Pancreas (tissue), 10 donors: ENCODE results near the gene CABYR. TPM values are rescaled to one million over a fixed set of nuclear protein-coding genes. Genes with fewer than 3 reads are reported as not detected.
A peak's percentile ranks its signal among the peaks of the same experiment; 100 is the strongest.

Experiments used
- ATAC-seq, 4 donors: fragments of 200-7000 bp; cut with Tn5 transposase; one replicate each; pipeline versions ENCODE4 v1.8.0 to v1.9.1; 2020; ENCODE audit warnings: mild to moderate bottlenecking in 4 of 4, moderate library complexity in 4 of 4
- DNase-seq, 6 donors: peaks; one replicate each; pipeline ENCODE4 v3.0.0-alpha.2; 2020
- FAIRE-seq: peaks from 2 replicates; lab custom pipeline; 2012; peaks lifted over from hg19 to GRCh38; lab: Jason Lieb, UNC
- H3K27ac ChIP-seq, 4 donors: fragments of 200-600 bp; sonication (generic); 1 replicate in 3 of 4; 2 replicates in 1 of 4; pipeline versions ENCODE4 v1.5.0 to v1.8.0; 2020
- H3K27me3 ChIP-seq, 4 donors: fragments of 200-600 bp; one replicate each; pipeline ENCODE4 v1.8.0; 2021
- H3K36me3 ChIP-seq, 3 donors: fragments of 200-600 bp; sonication (generic) in 1 of 3; one replicate each; pipeline versions ENCODE4 v1.5.0 to v1.8.0; 2020 to 2021
- H3K4me1 ChIP-seq, 3 donors: fragments of 200-600 bp; one replicate each; pipeline ENCODE4 v1.8.0; 2021
- H3K4me3 ChIP-seq, 4 donors: fragments of 200-600 bp; sonication (generic) in 2 of 4; one replicate each; pipeline versions ENCODE4 v1.5.0 to v1.8.0; 2020 to 2021
- H3K9me3 ChIP-seq, 4 donors: fragments of 200-600 bp; one replicate each; pipeline ENCODE4 v1.8.0; 2021
- WGBS, 2 donors: extraction: QIAGEN DNeasy Blood & Tissue Kit; methylation state at CpG; one replicate each; pipeline ENCODE4 v1.1.7; 2013; 5-methylcytosine and 5-hydroxymethylcytosine counted together
- intact Hi-C, 3 donors: fragments of 100-400 bp; cut with DNase I; formaldehyde crosslinking; loops; one replicate each; pipeline versions ENCODE4 v1.11.1 to v1.14.2; 2022
- polyA plus RNA-seq, 2 donors: library from polyadenylated mRNA; stranded (reverse); fragments of 200-250 nt; gene quantifications; one replicate each; pipeline ENCODE4 v1.2.3, GENCODE V29; 2013
- total RNA-seq, 6 donors: library from RNA; stranded (reverse); fragmentation: NEBNext Ultra II Directional in 4 of 6; extraction: Animal tissue kit (Norgen Biotek cat#: 25700) in 4 of 6; gene quantifications; one replicate each; pipeline versions ENCODE4 v1.2.1 to v1.2.4, GENCODE V29; 2021 to 2023
- TF ChIP-seq, protein P1 (sequence below), 4 donors: fragments of 200-600 bp; sonication (generic) in 3 of 4; IDR thresholded peaks; one replicate each; pipeline versions ENCODE4 v1.5.0 to v1.8.0; 2021; ENCODE audit warnings: antibody characterized with exemption in 4 of 4
- donor health status: healthy with polysubstance abuse.
- donor health status: DM: no; HTN: no; CAD: no; lungs with moderate emphysema.
- donor health status: DM: no; HTN: no; CAD: no.
- donor health status: control.
- donor health status: control.
- donor health status: Bipolar disorder and iron deficiency.
- donor health status: DM: yes; HTN: yes; CAD: no.
- donor health status: DM: no; HTN: no; CAD: no.
- donor health status: DM: no; HTN: no; CAD: no.
- donor health status: DM: yes; HTN: yes; CAD: no.

The CABYR gene
- total and polyA plus RNA-seq, 8 donors: 0.20 to 0.78 (median 0.25) TPM; not detected in 1

DNA sequence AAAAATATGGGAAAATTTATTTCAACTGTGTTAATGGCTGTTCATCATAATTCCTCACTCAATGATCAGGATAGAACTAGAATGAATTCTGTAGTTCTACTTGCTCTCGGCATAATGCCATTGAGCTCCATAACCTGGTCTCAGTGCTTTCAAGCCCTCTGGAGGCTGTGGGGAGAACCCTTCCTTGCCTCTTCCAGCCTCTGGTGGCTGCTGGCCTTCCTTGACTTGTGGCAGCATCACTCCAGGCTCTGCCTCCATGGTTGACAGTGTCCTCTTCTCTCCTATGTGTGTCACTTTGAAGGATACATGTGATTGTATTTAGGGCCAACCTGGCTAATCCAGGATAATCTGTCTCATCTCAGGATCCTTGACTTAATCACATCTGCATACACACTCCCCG, 26.9 kb upstream of the CABYR start:
- H3K9me3 ChIP-seq: no peaks in the 10 kb centered on the region
- FAIRE-seq: no peak

DNA sequence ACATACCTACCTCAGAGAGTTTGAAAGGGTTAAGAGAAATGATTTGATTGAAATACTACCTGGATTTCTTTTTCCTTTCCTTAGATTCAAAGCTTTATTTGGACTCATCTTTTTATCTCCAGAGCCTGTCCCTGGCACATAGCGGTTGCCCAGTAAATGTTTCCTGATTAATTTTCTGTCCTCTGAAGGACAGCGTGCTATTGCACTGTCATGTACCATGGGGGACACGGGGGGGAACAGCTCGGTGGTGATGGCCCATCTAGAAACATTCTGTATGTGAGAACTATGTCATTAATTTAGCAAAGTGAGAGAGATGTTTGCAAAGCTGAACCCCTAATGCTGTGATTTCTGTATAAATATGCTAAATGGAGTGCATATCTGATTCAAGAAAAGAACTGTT, 26.4 kb upstream of the CABYR start:
- 40 to 52% methylated on average over 4 of the region's 4 CpGs for WGBS, 2 donors

More for the DNA sequence above, 26.9 kb upstream of the CABYR start:
- Histone ChIP-seq H3K27me3 (no peaks in the 10 kb centered on the region), H3K27ac (peak overlapping the region in 3 of 4 donors; percentile 77 to 82 (median 79)), H3K36me3 (no peaks in the 10 kb centered on the region), H3K4me1 (peaks cover 14 to 35% (median 20%) of the 10 kb centered on the region in 3 donors), H3K4me3 (no peak overlapping the region)
- WGBS, 2 donors: 61 to 63% methylated on average over 2 of the region's 2 CpGs
- intact Hi-C loops: loop anchor here in 1 of 3 donors (10.0 kb wide), 1 partner anchor 157 kb away; no protein-coding TSS in a partner anchor
- DNase-seq: no peak
- TF ChIP-seq, protein P1, sequence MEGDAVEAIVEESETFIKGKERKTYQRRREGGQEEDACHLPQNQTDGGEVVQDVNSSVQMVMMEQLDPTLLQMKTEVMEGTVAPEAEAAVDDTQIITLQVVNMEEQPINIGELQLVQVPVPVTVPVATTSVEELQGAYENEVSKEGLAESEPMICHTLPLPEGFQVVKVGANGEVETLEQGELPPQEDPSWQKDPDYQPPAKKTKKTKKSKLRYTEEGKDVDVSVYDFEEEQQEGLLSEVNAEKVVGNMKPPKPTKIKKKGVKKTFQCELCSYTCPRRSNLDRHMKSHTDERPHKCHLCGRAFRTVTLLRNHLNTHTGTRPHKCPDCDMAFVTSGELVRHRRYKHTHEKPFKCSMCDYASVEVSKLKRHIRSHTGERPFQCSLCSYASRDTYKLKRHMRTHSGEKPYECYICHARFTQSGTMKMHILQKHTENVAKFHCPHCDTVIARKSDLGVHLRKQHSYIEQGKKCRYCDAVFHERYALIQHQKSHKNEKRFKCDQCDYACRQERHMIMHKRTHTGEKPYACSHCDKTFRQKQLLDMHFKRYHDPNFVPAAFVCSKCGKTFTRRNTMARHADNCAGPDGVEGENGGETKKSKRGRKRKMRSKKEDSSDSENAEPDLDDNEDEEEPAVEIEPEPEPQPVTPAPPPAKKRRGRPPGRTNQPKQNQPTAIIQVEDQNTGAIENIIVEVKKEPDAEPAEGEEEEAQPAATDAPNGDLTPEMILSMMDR (IDR thresholded peaks at IDR 0.05): no peak
- no peak for ATAC-seq

DNA sequence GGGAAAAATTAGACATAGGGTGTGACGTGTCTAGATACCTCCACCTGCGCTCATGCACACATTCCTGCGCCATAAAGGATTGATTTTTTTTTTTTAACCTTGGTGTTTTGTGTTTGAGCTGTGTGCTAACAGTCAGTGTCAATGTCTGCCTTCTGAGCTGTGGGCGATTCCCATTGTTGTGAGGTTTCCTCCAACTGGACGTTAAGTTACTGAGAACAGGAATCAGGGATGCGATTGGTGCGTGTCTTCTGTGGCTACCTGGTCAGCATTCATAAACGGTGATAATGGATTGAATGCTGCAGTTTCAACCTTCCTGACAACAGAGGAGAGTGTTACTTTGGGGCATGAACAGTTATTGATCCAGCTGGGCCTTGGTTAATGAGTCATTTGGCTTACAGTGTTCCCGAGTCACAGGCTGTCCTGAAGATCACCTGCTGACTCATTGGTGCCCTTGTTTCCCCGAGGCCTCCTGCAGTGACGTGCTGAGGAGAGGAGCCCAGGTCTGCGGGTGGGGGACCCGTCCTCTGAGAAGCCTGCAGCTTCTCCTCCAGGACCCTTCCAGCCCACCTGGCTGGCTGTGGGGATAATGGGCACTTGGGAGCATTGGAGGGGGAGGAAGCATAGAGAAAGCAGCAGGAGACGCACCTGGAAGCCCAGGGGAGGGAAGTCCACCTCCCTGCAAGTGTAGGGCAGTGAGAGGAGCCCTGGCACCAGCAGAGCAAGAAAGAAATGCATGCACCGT, 25.8 kb upstream of the CABYR start:
- H3K9me3 ChIP-seq: no peaks in the 10 kb centered on the region
- peaks cover 14 to 35% (median 20%) of the 10 kb centered on the region in 3 donors for H3K4me1 ChIP-seq
- TF ChIP-seq, protein P1 (IDR thresholded peaks at IDR 0.05): no peak
- no peaks in the 10 kb centered on the region for H3K27me3 ChIP-seq
- ATAC-seq (peak; percentile 94 to 97 (median 96)), FAIRE-seq (no peak), DNase-seq (peak; percentile 59 to 84 (median 76))
- intact Hi-C loops: loop anchor here in 1 of 3 donors (10.0 kb wide), 1 partner anchor 158 kb away; no protein-coding TSS in a partner anchor
- WGBS, 2 donors: 11 to 22% methylated on average over 15 of the region's 15 CpGs
- peak overlapping the region in 2 of 4 donors; percentile 26 to 34 for H3K4me3 ChIP-seq
- H3K36me3 ChIP-seq: no peaks in the 10 kb centered on the region
- peak overlapping the region; percentile 63 to 82 (median 78) for H3K27ac ChIP-seq

More for the DNA sequence above, 26.4 kb upstream of the CABYR start:
- intact Hi-C loops: loop anchor here in 1 of 3 donors (10.0 kb wide), 1 partner anchor 158 kb away; no protein-coding TSS in a partner anchor
- FAIRE-seq (no peak), ATAC-seq (peak in 2 of 4 donors; percentile 14 to 25), DNase-seq (no peak)
- Histone ChIP-seq H3K27ac (peak overlapping the region; percentile 63 to 82 (median 78)), H3K4me3 (no peak overlapping the region), H3K4me1 (peaks cover 14 to 35% (median 20%) of the 10 kb centered on the region in 3 donors), H3K36me3 (no peaks in the 10 kb centered on the region), H3K9me3 (no peaks in the 10 kb centered on the region), H3K27me3 (no peaks in the 10 kb centered on the region)
- TF ChIP-seq, protein P1 (IDR thresholded peaks at IDR 0.05): no peak

DNA sequence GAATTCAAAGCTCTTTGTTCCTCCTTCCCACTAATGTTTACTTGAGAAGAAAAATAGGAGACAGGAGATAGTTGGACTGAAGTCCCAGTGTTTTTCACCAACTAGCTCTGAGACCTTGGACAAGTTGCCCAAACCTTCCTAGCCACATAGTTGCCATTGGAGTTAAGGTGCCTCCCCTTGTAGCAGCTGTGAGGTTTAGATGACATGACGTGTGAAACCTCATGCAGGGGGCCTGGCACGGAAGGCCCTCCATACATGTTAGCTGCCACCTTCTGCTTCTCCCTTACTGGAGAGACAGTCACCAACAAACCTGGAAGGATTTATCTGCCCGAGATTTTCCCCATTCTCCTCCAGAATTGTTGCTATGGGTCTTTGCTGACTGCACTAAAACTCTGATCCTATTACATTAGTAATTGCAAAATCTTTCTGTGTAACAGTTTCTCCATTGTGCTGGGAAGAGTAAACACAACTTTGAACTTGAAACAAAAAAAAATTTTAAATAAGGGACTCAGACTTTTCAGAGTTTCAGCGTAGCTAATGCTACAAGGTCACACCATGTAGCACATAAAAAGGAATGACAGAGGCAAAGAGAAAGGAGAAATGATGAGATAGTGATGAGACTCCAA, 23.8 kb upstream of the CABYR start:
- H3K4me1 ChIP-seq: peaks cover 14 to 35% (median 20%) of the 10 kb centered on the region in 3 donors
- no peaks in the 10 kb centered on the region for H3K27me3 ChIP-seq
- TF ChIP-seq, protein P1 (IDR thresholded peaks at IDR 0.05): no peak
- FAIRE-seq: no peak
- no peak for ATAC-seq
- H3K27ac ChIP-seq: peak overlapping the region in 2 of 4 donors; percentile 43 to 82
- no peaks in the 10 kb centered on the region for H3K36me3 ChIP-seq
- H3K9me3 ChIP-seq: no peaks in the 10 kb centered on the region
- peak overlapping the region in 1 of 4 donors; percentile 9 for H3K4me3 ChIP-seq
- WGBS, 2 donors: 51 to 60% methylated on average over 4 of the region's 4 CpGs
- intact Hi-C loops: loop anchor here in 1 of 3 donors (10.0 kb wide), 1 partner anchor 160 kb away; no protein-coding TSS in a partner anchor
- no peak for DNase-seq
